GM18951 (cell line): Measurements from ENCODE around the gene TRAPPC10.
"Not testable (repeated sequence)": the region's sequence is repeated elsewhere in the genome, so short reads cannot be mapped to it uniquely, and the experiment has no call there.

Experiments
- in situ Hi-C: fragments of 300-500 bp; cut with MboI; formaldehyde crosslinking; loops from one replicate; pipeline ENCODE4 v1.12.0; 2022; ENCODE audit warnings: low sequenced_read_pairs, mixed read lengths, inconsistent platforms; ENCODE audit not compliant: unreplicated experiment

TRAPPC10 gene

DNA sequence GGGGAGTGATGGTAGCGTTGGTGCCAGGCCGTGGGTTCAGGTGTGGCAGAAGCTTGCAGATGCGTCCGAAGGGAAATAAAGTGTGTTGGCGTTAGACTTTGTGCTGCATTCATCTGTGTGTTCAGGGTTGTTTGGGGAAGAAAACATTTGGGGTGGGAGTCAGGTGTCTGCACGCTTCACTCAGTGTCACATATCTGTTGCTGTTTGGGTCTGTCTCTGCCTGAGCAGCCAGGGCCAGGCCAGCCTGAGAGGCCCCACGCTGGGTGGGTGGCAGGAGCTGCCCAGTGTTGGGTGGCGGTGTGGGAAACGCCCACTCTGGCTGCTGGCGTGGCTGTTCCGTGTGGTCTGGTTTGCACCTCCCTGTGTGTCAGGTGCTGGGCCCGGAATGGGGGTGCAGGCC is 133.5 kb downstream of the TRAPPC10 start:
- in situ Hi-C loops: loop anchor here (25.0 kb wide), 1 partner anchor 142 kb away; the partner anchor contains the start of gene AIRE

DNA sequence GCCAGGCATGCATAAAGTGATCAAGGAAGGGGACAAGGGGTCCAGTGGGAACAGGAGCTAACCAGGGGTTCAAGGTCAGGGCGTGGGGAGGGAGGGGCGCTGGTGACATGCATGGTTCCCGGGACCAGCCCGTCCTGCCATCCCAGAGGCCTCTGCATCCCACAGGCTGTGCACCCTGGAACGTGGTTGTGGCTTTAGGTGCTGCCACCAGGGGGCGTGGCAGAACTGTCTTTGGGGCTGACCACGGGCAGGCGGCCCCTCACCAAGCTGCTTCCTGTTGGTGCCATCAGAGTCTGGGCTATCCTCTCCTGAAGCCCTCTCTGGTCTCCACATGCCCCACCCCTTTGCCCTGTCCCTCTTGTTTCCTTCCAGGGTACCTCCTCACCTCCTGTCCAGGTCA is 135.0 kb downstream of the TRAPPC10 start:
- in situ Hi-C loops: loop anchor here (25.0 kb wide), 1 partner anchor 140 kb away; the partner anchor contains the start of gene AIRE

DNA sequence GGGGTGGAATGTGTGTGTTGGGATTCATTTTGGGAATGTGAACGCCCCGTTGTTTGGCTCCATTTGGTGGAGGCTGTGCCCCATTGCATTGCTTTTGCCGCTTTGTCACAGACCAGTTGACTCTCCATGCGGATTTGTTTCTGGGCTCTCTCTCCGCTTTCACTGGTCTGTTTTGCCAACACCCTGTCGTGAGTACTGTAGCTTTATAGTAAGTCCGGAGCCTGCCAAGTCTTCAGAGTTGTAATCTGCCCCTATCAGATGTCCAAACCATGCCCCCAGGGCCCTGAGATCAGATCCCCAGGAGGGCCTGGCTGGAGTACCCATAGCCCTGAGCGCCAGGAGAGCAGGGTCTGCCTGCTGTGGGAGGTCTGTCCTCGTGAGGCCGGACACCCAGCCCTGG is 138.1 kb downstream of the TRAPPC10 start:
- in situ Hi-C loops: not testable (repeated sequence)

DNA sequence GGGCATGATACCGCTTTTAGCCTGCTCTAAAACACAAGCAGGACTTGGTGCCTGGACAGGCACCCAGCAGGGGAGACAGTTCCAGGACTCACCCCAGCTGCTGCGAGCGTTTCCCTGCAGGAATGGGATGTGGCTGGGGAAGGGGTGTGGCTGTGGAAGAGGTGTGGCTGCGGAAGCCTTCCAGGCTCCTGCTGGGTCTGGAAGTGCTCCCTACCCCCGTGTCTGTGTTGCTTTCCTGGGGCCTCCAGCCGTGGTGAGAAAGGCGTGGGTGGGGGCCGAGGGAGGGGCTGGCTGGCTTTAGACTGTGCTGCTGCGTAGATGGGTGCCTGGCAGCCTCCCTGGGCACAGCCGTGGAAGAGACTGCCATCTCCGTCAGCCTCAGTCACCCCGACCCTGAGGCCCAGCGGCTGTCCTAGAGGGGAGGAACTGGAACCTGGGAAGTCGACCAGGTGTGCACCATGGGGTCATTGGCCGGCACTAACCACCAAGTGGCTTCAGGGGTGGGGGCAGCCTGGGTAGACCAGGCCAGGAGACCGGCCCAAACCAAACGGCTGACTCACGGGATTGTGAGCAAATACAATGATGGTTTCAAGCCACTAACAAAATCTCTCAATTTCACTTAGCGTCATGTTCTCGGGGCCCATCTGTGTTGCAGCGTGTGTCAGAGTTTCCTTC is 141.2 kb downstream of the TRAPPC10 start:
- in situ Hi-C loops: not testable (repeated sequence)

DNA sequence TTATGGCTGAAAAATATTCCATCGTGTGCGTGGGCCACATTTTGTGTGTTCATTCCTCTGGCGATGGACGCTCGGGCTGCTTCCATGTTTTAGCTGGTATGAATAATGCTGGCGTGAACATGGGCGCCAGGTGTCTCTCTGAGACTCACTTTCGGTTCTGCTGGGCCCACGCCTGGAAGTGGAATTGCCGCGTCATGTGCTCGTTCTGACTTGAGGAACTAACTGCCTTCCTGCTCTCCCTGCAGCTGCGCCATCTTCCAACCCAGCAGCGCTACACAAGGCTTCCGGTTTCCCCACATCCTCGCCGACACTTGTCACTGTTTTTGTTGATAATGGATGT is 141.8 kb downstream of the TRAPPC10 start:
- in situ Hi-C loops: not testable (repeated sequence)

DNA sequence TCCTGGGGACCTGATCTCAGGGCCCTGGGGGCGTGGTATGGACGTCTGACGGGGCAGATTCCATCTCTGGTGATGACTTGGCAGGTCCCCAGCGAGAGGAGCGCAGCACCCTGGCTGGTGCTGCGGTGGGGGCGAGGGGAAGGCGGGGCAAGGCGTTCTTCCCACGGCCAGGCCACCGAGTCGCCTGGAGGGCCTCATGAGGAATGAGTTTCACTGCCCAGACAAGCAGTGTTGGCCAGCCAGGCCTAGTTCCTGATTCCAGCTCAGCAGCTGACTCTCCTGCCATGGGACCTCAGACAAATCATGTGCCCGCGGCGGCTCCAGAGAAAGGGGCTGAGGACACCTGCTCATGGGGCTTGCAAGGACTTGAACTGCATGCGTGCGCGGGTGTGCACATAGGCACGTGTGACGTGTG is 142.7 kb downstream of the TRAPPC10 start:
- in situ Hi-C loops: not testable (repeated sequence)

DNA sequence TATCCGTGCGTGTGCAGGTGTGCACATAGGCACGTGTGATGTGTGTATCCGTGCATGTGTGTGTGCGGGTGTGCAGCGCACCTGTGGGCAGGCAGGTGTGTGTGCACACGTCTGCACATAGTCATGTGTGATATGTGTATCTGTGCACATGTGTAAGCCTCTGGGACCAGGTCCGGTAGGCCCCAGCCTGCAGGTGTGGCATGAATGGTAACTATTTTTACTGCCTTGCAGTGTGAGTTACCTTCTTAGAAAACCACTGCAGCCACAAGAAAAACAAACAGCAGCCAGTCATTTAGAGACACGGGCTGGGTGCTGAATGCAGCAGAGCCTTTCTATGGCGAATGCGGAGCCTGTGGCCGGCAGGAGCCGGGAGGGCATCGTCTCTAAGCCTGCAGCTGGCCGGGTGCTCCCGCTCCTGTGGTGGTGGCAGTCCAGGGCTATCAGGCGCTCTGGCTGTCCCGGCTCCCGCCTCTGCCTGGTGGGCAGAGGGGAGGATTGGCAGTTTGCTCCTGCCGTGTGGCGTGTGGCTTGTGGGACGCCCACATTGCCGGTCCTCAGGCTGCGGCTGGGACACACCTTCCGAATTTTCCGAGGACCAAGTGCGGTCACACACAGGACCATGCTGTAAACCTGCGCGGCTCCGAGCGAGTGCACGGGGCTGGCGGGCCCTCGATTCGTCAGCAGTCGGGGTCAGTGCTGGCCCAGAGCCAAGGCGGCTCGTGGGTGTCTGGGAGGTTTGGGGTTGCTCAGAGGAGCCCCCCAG is 143.3 kb downstream of the TRAPPC10 start:
- in situ Hi-C loops: not testable (repeated sequence)

DNA sequence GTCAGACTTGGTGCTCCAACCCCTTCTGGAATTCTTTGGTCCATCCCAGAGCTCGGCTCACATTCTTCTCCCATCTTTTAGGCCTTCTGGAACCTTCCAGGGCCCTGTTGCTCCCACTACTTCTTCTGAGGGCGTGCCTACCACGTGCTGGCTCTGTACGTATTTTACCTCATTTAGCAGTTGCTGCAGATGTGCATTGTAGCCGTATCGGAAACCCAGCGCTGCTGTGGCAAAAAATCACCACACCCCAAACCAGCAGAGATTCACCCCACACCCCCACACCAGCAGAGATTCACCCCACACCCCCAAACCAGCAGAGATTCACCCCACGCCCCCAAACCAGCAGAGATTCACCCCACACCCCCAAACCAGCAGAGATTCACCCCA is 143.9 kb downstream of the TRAPPC10 start:
- in situ Hi-C loops: not testable (repeated sequence)
